Activated T-helper 2 cell treated with anti-CD3 and anti-CD28 coated beads, Interferon-gamma antibody, Interleukin-2, Interleukin-4, amounts not matched to agents 10 μg/mL and 5 μg/mL and 100 μg/mL, durations not matched to agents 14 hours and 24 hours and 36 hours (primary cell): Measurements from ENCODE around the gene FAM43B. TPM values are rescaled to one million over a fixed set of nuclear protein-coding genes. Genes with fewer than 3 reads are reported as not detected.

Experiments
- total RNA-seq: library from RNA; stranded (reverse); gene quantifications from 2 replicates; pipeline ENCODE4 v1.2.3, GENCODE V29; 2022

FAM43B gene
- total RNA-seq, 1 donor from 2014 or later, result not detected

Other genes with a start within 250 kb of the FAM43B start
- 2.2 TPM in 2 replicates for gene CAMK2N1, start 66.4 kb upstream of the FAM43B start, total RNA-seq
- 17.1 and 17.4 TPM in 2 replicates for gene MUL1, start 44.4 kb upstream of the FAM43B start, total RNA-seq
- gene CDA, start 36.5 kb downstream of the FAM43B start, total RNA-seq, result not detected in 2 replicates
- 3.8 and 4.7 TPM in 2 replicates for gene PINK1, start 80.9 kb downstream of the FAM43B start, total RNA-seq
- 184 and 186 TPM in 2 replicates for gene DDOST, start 108.8 kb downstream of the FAM43B start, total RNA-seq
- gene KIF17, start 165.4 kb downstream of the FAM43B start, total RNA-seq, result 0.09 TPM in 1 of 2 replicates, not detected in the other
- gene SH2D5, start 180.1 kb downstream of the FAM43B start, total RNA-seq, result 0.05 and 0.16 TPM in 2 replicates
- gene HP1BP3, start 234.7 kb downstream of the FAM43B start, total RNA-seq, result 253 and 267 TPM in 2 replicates